GM23338 (cell line): ENCODE results near the gene LHX3. TPM values are rescaled to one million over a fixed set of nuclear protein-coding genes. Genes with fewer than 3 reads are reported as not detected.

Source experiments
- ATAC-seq: fragments of 200-7000 bp; cut with Tn5 transposase; 3 replicates; pipeline ENCODE4 v1.9.1; 2020
- DNase-seq: peaks from one replicate; pipeline ENCODE4 v3.0.0-alpha.2; 2015; ENCODE audit warnings: low spot score
- H2AFZ ChIP-seq: fragments of 200-600 bp; sonication (generic); 2 replicates; pipeline ENCODE4 v1.8.0; 2016; ENCODE audit warnings: antibody characterized with exemption, mild to moderate bottlenecking, moderate library complexity
- H3F3A ChIP-seq: fragments of 200-600 bp; sonication (generic); replicated peaks from 2 replicates; pipeline ENCODE4 v1.8.0; 2017; ENCODE audit warnings: antibody characterized with exemption, mixed run types, low read depth
- H3K27ac ChIP-seq: fragments of 200-600 bp; sonication (generic); 2 replicates; pipeline ENCODE4 v1.6.1; 2016; ENCODE audit warnings: low read depth
- H3K27me3 ChIP-seq: fragments of 200-600 bp; sonication (generic); 2 replicates; pipeline ENCODE4 v1.8.0; 2016; ENCODE audit warnings: mild to moderate bottlenecking, mixed run types, moderate library complexity; ENCODE audit not compliant: insufficient read depth
- H3K36me3 ChIP-seq: fragments of 200-600 bp; sonication (generic); 2 replicates; pipeline ENCODE4 v1.8.0; 2016; ENCODE audit warnings: mild to moderate bottlenecking; ENCODE audit not compliant: insufficient read depth
- H3K4me1 ChIP-seq: fragments of 200-600 bp; sonication (generic); 2 replicates; pipeline ENCODE4 v1.8.0; 2016; ENCODE audit warnings: mild to moderate bottlenecking, moderate library complexity; ENCODE audit not compliant: insufficient read depth
- H3K4me2 ChIP-seq: fragments of 200-600 bp; sonication (generic); 2 replicates; pipeline ENCODE4 v1.7.1; 2017; ENCODE audit warnings: mixed run types
- H3K4me3 ChIP-seq: fragments of 200-600 bp; sonication (generic); 2 replicates; pipeline ENCODE4 v1.6.1; 2016; ENCODE audit warnings: mixed run types
- H3K79me2 ChIP-seq: fragments of 200-600 bp; sonication (generic); replicated peaks from 2 replicates; pipeline ENCODE4 v1.8.0; 2017; ENCODE audit warnings: mild to moderate bottlenecking; ENCODE audit not compliant: insufficient read depth
- H3K9me2 ChIP-seq: fragments of 200-600 bp; sonication (generic); 2 replicates; pipeline ENCODE4 v1.8.0; 2017; ENCODE audit not compliant: insufficient read depth
- H4K20me1 ChIP-seq: fragments of 200-600 bp; sonication (generic); replicated peaks from 2 replicates; pipeline ENCODE4 v1.8.0; 2017; ENCODE audit warnings: mild to moderate bottlenecking; ENCODE audit not compliant: insufficient read depth
- H3K27ac Mint-ChIP-seq: 2 replicates; pipeline ENCODE4 v1.8.0; 2020; ENCODE audit warnings: inconsistent platforms, mild to moderate bottlenecking, moderate library complexity, mixed read lengths
- H3K27me3 Mint-ChIP-seq: 3 replicates; pipeline ENCODE4 v1.8.0; 2022; ENCODE audit warnings: low read depth, mild to moderate bottlenecking, moderate library complexity, mixed read lengths, inconsistent platforms; ENCODE audit not compliant: insufficient read depth, poor library complexity
- H3K36me3 Mint-ChIP-seq: 3 replicates; pipeline ENCODE4 v1.8.0; 2021; ENCODE audit warnings: low read depth, mild to moderate bottlenecking, inconsistent platforms, moderate library complexity, mixed read lengths
- H3K4me1 Mint-ChIP-seq: 3 replicates; pipeline ENCODE4 v1.8.0; 2020; ENCODE audit warnings: mild to moderate bottlenecking, inconsistent platforms, mixed read lengths
- H3K4me3 Mint-ChIP-seq: 3 replicates; pipeline ENCODE4 v1.8.0; 2021; ENCODE audit warnings: moderate library complexity, mild to moderate bottlenecking, inconsistent platforms, mixed read lengths
- H3K9me3 Mint-ChIP-seq: 3 replicates; pipeline ENCODE4 v1.8.0; 2020; ENCODE audit warnings: moderate library complexity, mild to moderate bottlenecking, inconsistent platforms, mixed read lengths
- CREB1 ChIP-seq: fragments of 250-450 bp; sonication (Bioruptor Pico); IDR thresholded peaks from 2 replicates; pipeline ENCODE4 v1.5.0; 2020; ENCODE audit warnings: low read depth, mild to moderate bottlenecking, moderate library complexity
- EZH2 ChIP-seq: fragments of 200-600 bp; sonication (generic); IDR thresholded peaks from one replicate; pipeline ENCODE4 v1.8.0; 2017; ENCODE audit warnings: antibody characterized with exemption, mild to moderate bottlenecking, low read depth; ENCODE audit not compliant: unreplicated experiment
- EZH2phosphoT487 ChIP-seq: fragments of 200-600 bp; sonication (generic); IDR thresholded peaks from one replicate; pipeline ENCODE4 v1.8.1; 2018; ENCODE audit warnings: antibody characterized with exemption; ENCODE audit not compliant: unreplicated experiment
- JUNB ChIP-seq: IDR thresholded peaks from one replicate; pipeline ENCODE4 v1.6.1; 2016; ENCODE audit warnings: antibody characterized with exemption; ENCODE audit not compliant: unreplicated experiment
- NANOG ChIP-seq: IDR thresholded peaks from 2 replicates; pipeline ENCODE4 v1.6.1; 2016; ENCODE audit warnings: antibody characterized with exemption, borderline replicate concordance
- POLR2AphosphoS5 ChIP-seq: IDR thresholded peaks from 2 replicates; pipeline ENCODE4 v1.6.1; 2016; ENCODE audit warnings: antibody characterized with exemption, low read depth
- STAT1 ChIP-seq: IDR thresholded peaks from one replicate; pipeline ENCODE4 v1.6.1; 2016; ENCODE audit warnings: antibody characterized with exemption; ENCODE audit not compliant: unreplicated experiment
- ZNF114 ChIP-seq: fragments of 250-450 bp; sonication (Bioruptor Pico); IDR thresholded peaks from 2 replicates; pipeline ENCODE4 v1.5.0; 2020; ENCODE audit warnings: mild to moderate bottlenecking, moderate library complexity
- ZNF331 ChIP-seq: fragments of 250-450 bp; sonication (Bioruptor Pico); IDR thresholded peaks from 2 replicates; pipeline ENCODE4 v1.5.0; 2020; ENCODE audit warnings: low read depth, mild to moderate bottlenecking, moderate library complexity
- ZNF462 ChIP-seq: fragments of 250-450 bp; sonication (Bioruptor Pico); IDR thresholded peaks from 2 replicates; pipeline ENCODE4 v1.5.0; 2020; ENCODE audit warnings: mild to moderate bottlenecking, moderate library complexity
- polyA plus RNA-seq: library from polyadenylated mRNA; unstranded; fragments of >200 nt; fragmentation: Nextera tagmentation; extraction: Ambion mirVana; gene quantifications from 2 replicates; pipeline ENCODE4 v1.2.1, GENCODE V29; 2016
- total RNA-seq: library from RNA; depleted of rRNA; stranded (reverse); fragments of >200 nt; shearing (Covaris generic); gene quantifications from 2 replicates; pipeline ENCODE4 v1.2.3, GENCODE V29; 2014
- TF ChIP-seq, protein P1 (sequence below): IDR thresholded peaks from one replicate; pipeline ENCODE4 v1.6.1; 2018; ENCODE audit warnings: antibody characterized with exemption; ENCODE audit not compliant: unreplicated experiment
- TF ChIP-seq, protein P2 (sequence below): IDR thresholded peaks from 2 replicates; pipeline ENCODE4 v1.6.1; 2016; ENCODE audit warnings: antibody characterized with exemption
- TF ChIP-seq, protein P3 (sequence below), 2 experiments: fragments of 200-600 bp in 1 of 2; sonication (generic) in 1 of 2; conservative IDR thresholded peaks; 2 replicates each; pipeline versions ENCODE4 v1.5.1 to v1.6.1; 2016 to 2017; ENCODE audit warnings: antibody characterized with exemption in 2 of 2, low read depth in 2 of 2, mild to moderate bottlenecking in 2 of 2, moderate library complexity in 1 of 2

LHX3 gene
- total and polyA plus RNA-seq, 2 experiments from 2014 or later, result 0.08 TPM; not detected in 1

- H3K4me3 ChIP-seq, result peak overlapping the region; percentile 84
- H3K27ac ChIP-seq, result no peak overlapping the region
- H3K27me3 ChIP-seq, result 0 out of 2 replicates have a peak, but pooled peaks cover 8% of the 10 kb centered on the region
- H3K9me2 ChIP-seq, result no peaks in the 10 kb centered on the region
- Mint-ChIP-seq H3K27ac (peak overlapping the region; percentile 41), H3K36me3 (no peaks in the 10 kb centered on the region), H3K4me1 (peaks cover 44% of the 10 kb centered on the region), H3K9me3 (no peaks in the 10 kb centered on the region), H3K27me3 (peaks cover 26% of the 10 kb centered on the region), H3K4me3 (peak overlapping the region; percentile 87)
- no peak overlapping the region for H2AFZ ChIP-seq
- TF ChIP-seq ZNF331 (CRISPR knock-in tag) (no peak), POLR2AphosphoS5 (no peak), CREB1 (no peak), STAT1 (no peak), EZH2 (no peak), ZNF114 (CRISPR knock-in tag) (no peak), EZH2phosphoT487 (no peak), JUNB (no peak), NANOG (no peak), ZNF462 (CRISPR knock-in tag) (no peak)
- TF ChIP-seq, protein P1, sequence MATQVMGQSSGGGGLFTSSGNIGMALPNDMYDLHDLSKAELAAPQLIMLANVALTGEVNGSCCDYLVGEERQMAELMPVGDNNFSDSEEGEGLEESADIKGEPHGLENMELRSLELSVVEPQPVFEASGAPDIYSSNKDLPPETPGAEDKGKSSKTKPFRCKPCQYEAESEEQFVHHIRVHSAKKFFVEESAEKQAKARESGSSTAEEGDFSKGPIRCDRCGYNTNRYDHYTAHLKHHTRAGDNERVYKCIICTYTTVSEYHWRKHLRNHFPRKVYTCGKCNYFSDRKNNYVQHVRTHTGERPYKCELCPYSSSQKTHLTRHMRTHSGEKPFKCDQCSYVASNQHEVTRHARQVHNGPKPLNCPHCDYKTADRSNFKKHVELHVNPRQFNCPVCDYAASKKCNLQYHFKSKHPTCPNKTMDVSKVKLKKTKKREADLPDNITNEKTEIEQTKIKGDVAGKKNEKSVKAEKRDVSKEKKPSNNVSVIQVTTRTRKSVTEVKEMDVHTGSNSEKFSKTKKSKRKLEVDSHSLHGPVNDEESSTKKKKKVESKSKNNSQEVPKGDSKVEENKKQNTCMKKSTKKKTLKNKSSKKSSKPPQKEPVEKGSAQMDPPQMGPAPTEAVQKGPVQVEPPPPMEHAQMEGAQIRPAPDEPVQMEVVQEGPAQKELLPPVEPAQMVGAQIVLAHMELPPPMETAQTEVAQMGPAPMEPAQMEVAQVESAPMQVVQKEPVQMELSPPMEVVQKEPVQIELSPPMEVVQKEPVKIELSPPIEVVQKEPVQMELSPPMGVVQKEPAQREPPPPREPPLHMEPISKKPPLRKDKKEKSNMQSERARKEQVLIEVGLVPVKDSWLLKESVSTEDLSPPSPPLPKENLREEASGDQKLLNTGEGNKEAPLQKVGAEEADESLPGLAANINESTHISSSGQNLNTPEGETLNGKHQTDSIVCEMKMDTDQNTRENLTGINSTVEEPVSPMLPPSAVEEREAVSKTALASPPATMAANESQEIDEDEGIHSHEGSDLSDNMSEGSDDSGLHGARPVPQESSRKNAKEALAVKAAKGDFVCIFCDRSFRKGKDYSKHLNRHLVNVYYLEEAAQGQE, result no peak
- TF ChIP-seq, protein P2, sequence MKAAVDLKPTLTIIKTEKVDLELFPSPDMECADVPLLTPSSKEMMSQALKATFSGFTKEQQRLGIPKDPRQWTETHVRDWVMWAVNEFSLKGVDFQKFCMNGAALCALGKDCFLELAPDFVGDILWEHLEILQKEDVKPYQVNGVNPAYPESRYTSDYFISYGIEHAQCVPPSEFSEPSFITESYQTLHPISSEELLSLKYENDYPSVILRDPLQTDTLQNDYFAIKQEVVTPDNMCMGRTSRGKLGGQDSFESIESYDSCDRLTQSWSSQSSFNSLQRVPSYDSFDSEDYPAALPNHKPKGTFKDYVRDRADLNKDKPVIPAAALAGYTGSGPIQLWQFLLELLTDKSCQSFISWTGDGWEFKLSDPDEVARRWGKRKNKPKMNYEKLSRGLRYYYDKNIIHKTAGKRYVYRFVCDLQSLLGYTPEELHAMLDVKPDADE, result no peak
- TF ChIP-seq, protein P3, sequence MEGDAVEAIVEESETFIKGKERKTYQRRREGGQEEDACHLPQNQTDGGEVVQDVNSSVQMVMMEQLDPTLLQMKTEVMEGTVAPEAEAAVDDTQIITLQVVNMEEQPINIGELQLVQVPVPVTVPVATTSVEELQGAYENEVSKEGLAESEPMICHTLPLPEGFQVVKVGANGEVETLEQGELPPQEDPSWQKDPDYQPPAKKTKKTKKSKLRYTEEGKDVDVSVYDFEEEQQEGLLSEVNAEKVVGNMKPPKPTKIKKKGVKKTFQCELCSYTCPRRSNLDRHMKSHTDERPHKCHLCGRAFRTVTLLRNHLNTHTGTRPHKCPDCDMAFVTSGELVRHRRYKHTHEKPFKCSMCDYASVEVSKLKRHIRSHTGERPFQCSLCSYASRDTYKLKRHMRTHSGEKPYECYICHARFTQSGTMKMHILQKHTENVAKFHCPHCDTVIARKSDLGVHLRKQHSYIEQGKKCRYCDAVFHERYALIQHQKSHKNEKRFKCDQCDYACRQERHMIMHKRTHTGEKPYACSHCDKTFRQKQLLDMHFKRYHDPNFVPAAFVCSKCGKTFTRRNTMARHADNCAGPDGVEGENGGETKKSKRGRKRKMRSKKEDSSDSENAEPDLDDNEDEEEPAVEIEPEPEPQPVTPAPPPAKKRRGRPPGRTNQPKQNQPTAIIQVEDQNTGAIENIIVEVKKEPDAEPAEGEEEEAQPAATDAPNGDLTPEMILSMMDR (conservative IDR thresholded peaks at IDR 0.05; ENCODE audit: low read depth in 2 of 2), result no peak
- H3K4me2 ChIP-seq, result peak overlapping the region; percentile 99
- ATAC-seq (no peak), DNase-seq (no peak)
- peaks cover 52% of the 10 kb centered on the region for H3K79me2 ChIP-seq
- peaks cover 39% of the 10 kb centered on the region for H4K20me1 ChIP-seq
- H3K4me1 ChIP-seq, result peaks cover 21% of the 10 kb centered on the region
- H3F3A ChIP-seq, result 0 out of 2 replicates have a peak, but pooled peaks cover 5% of the 10 kb centered on the region
- H3K36me3 ChIP-seq, result no peaks in the 10 kb centered on the region
Measured at GRCh38 chr9:136244969-136245218, 40.0 kb upstream of the LHX3 start.
